Mucosa of descending colon (tissue), 3 donors: ENCODE results near the gene LRRC1. TPM values are rescaled to one million over a fixed set of nuclear protein-coding genes. Genes with fewer than 3 reads are reported as not detected.

Experiments used
- ATAC-seq: fragments of 200-7000 bp; cut with Tn5 transposase; one replicate; pipeline ENCODE4 v1.9.1; 2020; ENCODE audit warnings: mild to moderate bottlenecking, moderate library complexity
- DNase-seq, 3 donors: peaks; one replicate each; pipeline ENCODE4 v3.0.0-alpha.2; 2020
- H3K36me3 ChIP-seq: fragments of 200-600 bp; one replicate; pipeline ENCODE4 v1.8.0; 2021; ENCODE audit warnings: low read depth, mild to moderate bottlenecking
- H3K4me1 ChIP-seq: fragments of 200-600 bp; one replicate; pipeline ENCODE4 v1.8.0; 2021; ENCODE audit warnings: low read depth, mild to moderate bottlenecking
- H3K4me3 ChIP-seq: fragments of 200-600 bp; one replicate; pipeline ENCODE4 v1.8.0; 2021; ENCODE audit warnings: mild to moderate bottlenecking
- H3K9me3 ChIP-seq: fragments of 200-600 bp; one replicate; pipeline ENCODE4 v1.8.0; 2021; ENCODE audit warnings: mild to moderate bottlenecking
- CTCF ChIP-seq: fragments of 200-600 bp; IDR thresholded peaks from one replicate; pipeline ENCODE4 v1.8.0; 2022; ENCODE audit warnings: antibody characterized with exemption, mild to moderate bottlenecking
- intact Hi-C, 2 donors: fragments of 100-400 bp; cut with DNase I in 1 of 2; cut with micrococcal nuclease in 1 of 2; formaldehyde crosslinking; loops; one replicate each; pipeline versions ENCODE4 v1.11.0 to v1.11.1; 2022; cut with DNase I, micrococcal nuclease
- total RNA-seq, 3 donors: library from RNA; stranded (reverse); fragmentation: NEBNext Ultra II Directional in 2 of 3; extraction: Animal tissue kit (Norgen Biotek cat#: 25700) in 2 of 3; gene quantifications; one replicate each; pipeline versions ENCODE4 v1.2.1 to v1.2.4, GENCODE V29; 2021 to 2023
- donor health status: DM: no; HTN: no; CAD: no; lungs with moderate emphysema.
- donor health status: DM: no; HTN: no; CAD: no.
- donor health status: DM: no; HTN: yes; CAD: no.

Gene LRRC1
- total RNA-seq, 3 donors from 2014 or later, result 57.7 to 105 (median 89.4) TPM

GRCh38 chr6:53926505-53926904 lies 131.7 kb downstream of the LRRC1 start:
- Histone ChIP-seq H3K4me3 (no peak overlapping the region), H3K4me1 (peaks cover 30% of the 10 kb centered on the region), H3K36me3 (no peaks in the 10 kb centered on the region), H3K9me3 (no peaks in the 10 kb centered on the region)
- TF ChIP-seq CTCF, result no peak
- DNase-seq (no peak), ATAC-seq (no peak)
- intact Hi-C loops, result no loop called here

- Histone ChIP-seq H3K4me3 (no peak overlapping the region), H3K36me3 (no peaks in the 10 kb centered on the region), H3K9me3 (no peaks in the 10 kb centered on the region), H3K4me1 (peaks cover 30% of the 10 kb centered on the region)
- no peak for ATAC-seq
- no peak for TF ChIP-seq CTCF
- no peak for DNase-seq
- intact Hi-C loops, result no loop called here
Observed at GRCh38 chr6:53928641-53929040, 133.8 kb downstream of the LRRC1 start.

GRCh38 chr6:53929041-53929820 lies 134.4 kb downstream of the LRRC1 start:
- DNase-seq, result no peak
- no peak for ATAC-seq
- Histone ChIP-seq H3K4me3 (no peak overlapping the region), H3K4me1 (peaks cover 30% of the 10 kb centered on the region), H3K9me3 (no peaks in the 10 kb centered on the region), H3K36me3 (no peaks in the 10 kb centered on the region)
- TF ChIP-seq CTCF, result no peak
- intact Hi-C loops, result no loop called here

- H3K4me3 ChIP-seq, result no peak overlapping the region
Observed at GRCh38 chr6:53929821-53930120, 135.0 kb downstream of the LRRC1 start.

GRCh38 chr6:53930330-53930729 lies 135.5 kb downstream of the LRRC1 start:
- DNase-seq (no peak), ATAC-seq (no peak)
- TF ChIP-seq CTCF, result no peak
- H3K36me3 ChIP-seq, result no peaks in the 10 kb centered on the region
- H3K9me3 ChIP-seq, result no peaks in the 10 kb centered on the region
- peaks cover 26% of the 10 kb centered on the region for H3K4me1 ChIP-seq
- H3K4me3 ChIP-seq, result no peak overlapping the region
- intact Hi-C loops, result no loop called here

More at GRCh38 chr6:53929821-53930120, 135.0 kb downstream of the LRRC1 start:
- Histone ChIP-seq H3K4me1 (peaks cover 27% of the 10 kb centered on the region), H3K9me3 (no peaks in the 10 kb centered on the region), H3K36me3 (no peaks in the 10 kb centered on the region)
- intact Hi-C loops, result no loop called here
- ATAC-seq (no peak), DNase-seq (no peak)
- no peak for TF ChIP-seq CTCF

- no peak for TF ChIP-seq CTCF
- intact Hi-C loops, result no loop called here
- Histone ChIP-seq H3K4me3 (no peak overlapping the region), H3K36me3 (no peaks in the 10 kb centered on the region), H3K9me3 (no peaks in the 10 kb centered on the region), H3K4me1 (peaks cover 20% of the 10 kb centered on the region)
- DNase-seq (no peak), ATAC-seq (no peak)
Observed at GRCh38 chr6:53931086-53931485, 136.3 kb downstream of the LRRC1 start.
